ENCODE data around the gene MTMR8. TPM values are rescaled to one million over a fixed set of nuclear protein-coding genes. Genes with fewer than 3 reads are reported as not detected.
"Not testable (repeated sequence)": the region's sequence is repeated elsewhere in the genome, so short reads cannot be mapped to it uniquely, and the experiment has no call there.

MTMR8 gene
- total and polyA plus RNA-seq, 2 donors (not counting 3 experiments of a cell fraction or from before 2014, with no cell fraction given): 0.23 to 0.75 TPM

GRCh38 chrX:64389489-64389888 lies 5.8 kb downstream of the MTMR8 start:
- Histone ChIP-seq H4K20me1 (replicated peaks; ENCODE audit: control insufficient read depth, extremely low read depth, insufficient read depth, low read length) (no peaks in the 10 kb centered on the region), H3K4me1 (ENCODE audit: control insufficient read depth, extremely low read depth, insufficient read depth, low read length) (no peaks in the 10 kb centered on the region), H3K27ac (ENCODE audit: insufficient read depth, low read depth, low read length) (no peak overlapping the region), H3K9me1 (replicated peaks; ENCODE audit: control insufficient read depth, extremely low read depth, insufficient read depth, low read length) (no peaks in the 10 kb centered on the region), H3K4me3 (replicated peaks in 1 of 3; ENCODE audit: insufficient read depth in 1 of 3, low read depth in 1 of 3, low read length in 3 of 3) (no peak overlapping the region), H3K9ac (replicated peaks; ENCODE audit: extremely low read depth, insufficient read depth, low read length) (no peak overlapping the region), H2AFZ (ENCODE audit: low read depth, low read length) (no peak overlapping the region), H3K9me3 (replicated peaks; ENCODE audit: control insufficient read depth, insufficient read depth, low read length) (no peaks in the 10 kb centered on the region), H3K4me2 (ENCODE audit: insufficient read depth, low read length) (no peak overlapping the region), H3K27me3 (ENCODE audit: control insufficient read depth in 2 of 2, insufficient read depth in 2 of 2, low read length in 2 of 2) (no peaks in the 10 kb centered on the region), H3K79me2 (ENCODE audit: control insufficient read depth, insufficient read depth, low read length) (no peaks in the 10 kb centered on the region), H3K36me3 (ENCODE audit: control insufficient read depth in 2 of 2, extremely low read depth in 1 of 2, insufficient read depth in 2 of 2, low read length in 2 of 2) (no peaks in the 10 kb centered on the region)
- DNase-seq (ENCODE audit: low read depth, low spot score) (no peak), FAIRE-seq (no peak)
- ChIA-PET POLR2A (no interaction called here), CTCF (no interaction called here)
- TF ChIP-seq POLR2AphosphoS5 (IDR thresholded peaks at IDR 0.05; ENCODE audit: insufficient read depth, low read depth, low read length) (no peak), CTCF (IDR thresholded peaks at IDR 0.05; ENCODE audit: extremely low read depth in 1 of 2, insufficient read depth in 1 of 2, low read depth in 1 of 2, low read length in 2 of 2) (no peak), MAX (IDR thresholded peaks at IDR 0.05; ENCODE audit: insufficient read depth, insufficient read length) (no peak), POLR2A (IDR thresholded peaks at IDR 0.05; ENCODE audit: low read depth, low read length) (no peak), GATA2 (IDR thresholded peaks at IDR 0.05; ENCODE audit: insufficient read depth, insufficient read length, low read depth, low read length) (no peak), FOS (IDR thresholded peaks at IDR 0.05; ENCODE audit: borderline replicate concordance, insufficient read depth, low read length) (no peak), JUN (IDR thresholded peaks at IDR 0.05; ENCODE audit: borderline replicate concordance, insufficient read depth, insufficient read length, low read depth) (no peak), EZH2 (IDR thresholded peaks at IDR 0.05; ENCODE audit: borderline replicate concordance, low read depth, low read length, severe bottlenecking) (no peak), MYC (IDR thresholded peaks at IDR 0.05; ENCODE audit: low read depth, low read length) (no peak)
- no TSS peak for BruUV-seq (replicated peaks)
- dilution Hi-C loops (cut with MboI; ENCODE audit: extremely low pct_ligation_motif_present, low sequenced_read_pairs) (no loop called here), intact Hi-C loops (cut with micrococcal nuclease) (no loop called here)

- H3K9me1 ChIP-seq (replicated peaks; ENCODE audit: control insufficient read depth, extremely low read depth, insufficient read depth, low read length); H3K4me3 ChIP-seq (replicated peaks in 1 of 3; ENCODE audit: insufficient read depth in 1 of 3, low read depth in 1 of 3, low read length in 3 of 3); dilution Hi-C loops (cut with MboI; ENCODE audit: extremely low pct_ligation_motif_present, low sequenced_read_pairs); BruUV-seq (replicated peaks); H3K4me1 ChIP-seq (ENCODE audit: control insufficient read depth, extremely low read depth, insufficient read depth, low read length); H3K79me2 ChIP-seq (ENCODE audit: control insufficient read depth, insufficient read depth, low read length); H3K36me3 ChIP-seq (ENCODE audit: control insufficient read depth in 2 of 2, extremely low read depth in 1 of 2, insufficient read depth in 2 of 2, low read length in 2 of 2); H3K27ac ChIP-seq (ENCODE audit: insufficient read depth, low read depth, low read length); POLR2A ChIA-PET; H3K9ac ChIP-seq (replicated peaks; ENCODE audit: extremely low read depth, insufficient read depth, low read length); H4K20me1 ChIP-seq (replicated peaks; ENCODE audit: control insufficient read depth, extremely low read depth, insufficient read depth, low read length); DNase-seq (ENCODE audit: low read depth, low spot score); FAIRE-seq; CTCF ChIA-PET; H3K27me3 ChIP-seq (ENCODE audit: control insufficient read depth in 2 of 2, insufficient read depth in 2 of 2, low read length in 2 of 2); H3K9me3 ChIP-seq (replicated peaks; ENCODE audit: control insufficient read depth, insufficient read depth, low read length); H2AFZ ChIP-seq (ENCODE audit: low read depth, low read length); H3K4me2 ChIP-seq (ENCODE audit: insufficient read depth, low read length); intact Hi-C loops (cut with micrococcal nuclease): not testable (repeated sequence)
Observed at GRCh38 chrX:64380789-64381188, 14.5 kb downstream of the MTMR8 start.

Data from endothelial cell of umbilical vein (primary cell).